ENCODE data around the gene XRN1.
A peak's percentile ranks its signal among the peaks of the same experiment; 100 is the strongest.
"Not testable (repeated sequence)": the region's sequence is repeated elsewhere in the genome, so short reads cannot be mapped to it uniquely, and the experiment has no call there.

Gene XRN1

GRCh38 chr3:142447852-142448823, at the start of gene XRN1:
TSS of gene XRN1 (minus strand) at chr3:142448037. CDS start at chr3:142447944, 93 bp downstream.
- peak; percentile 94 for FAIRE-seq
- peak; percentile 88 for DNase-seq (ENCODE audit: insufficient read length, low spot score)

- no peak for DNase-seq (ENCODE audit: insufficient read length, low spot score)
- FAIRE-seq: no peak
Measured at GRCh38 chr3:142495103-142495502, 47.3 kb upstream of the XRN1 start.

GRCh38 chr3:142492184-142492583, 44.3 kb upstream of the XRN1 start:
- DNase-seq (ENCODE audit: insufficient read length, low spot score) (no peak), FAIRE-seq (peak; percentile 11)

GRCh38 chr3:142489572-142490323, 41.9 kb upstream of the XRN1 start:
- DNase-seq (ENCODE audit: insufficient read length, low spot score) (no peak), FAIRE-seq (no peak)

GRCh38 chr3:142484912-142485435, 37.1 kb upstream of the XRN1 start:
- FAIRE-seq (no peak), DNase-seq (ENCODE audit: insufficient read length, low spot score) (no peak)

- FAIRE-seq: no peak
- no peak for DNase-seq (ENCODE audit: insufficient read length, low spot score)
Measured at GRCh38 chr3:142481196-142481595, 33.4 kb upstream of the XRN1 start.

GRCh38 chr3:142470826-142471225, 23.0 kb upstream of the XRN1 start:
- FAIRE-seq: peak; percentile 33
- no peak for DNase-seq (ENCODE audit: insufficient read length, low spot score)

GRCh38 chr3:142468456-142468855, 20.6 kb upstream of the XRN1 start:
- FAIRE-seq (no peak), DNase-seq (ENCODE audit: insufficient read length, low spot score) (no peak)

GRCh38 chr3:142467768-142468167, 19.9 kb upstream of the XRN1 start:
- FAIRE-seq (no peak), DNase-seq (ENCODE audit: insufficient read length, low spot score) (no peak)

- no peak for DNase-seq (ENCODE audit: insufficient read length, low spot score)
- no peak for FAIRE-seq
Measured at GRCh38 chr3:142460689-142461088, 12.9 kb upstream of the XRN1 start.

- FAIRE-seq (no peak), DNase-seq (ENCODE audit: insufficient read length, low spot score) (no peak)
Measured at GRCh38 chr3:142459929-142460328, 12.1 kb upstream of the XRN1 start.

- DNase-seq (ENCODE audit: insufficient read length, low spot score) (no peak), FAIRE-seq (no peak)
Measured at GRCh38 chr3:142459096-142459495, 11.3 kb upstream of the XRN1 start.

GRCh38 chr3:142450881-142451280, 3.0 kb upstream of the XRN1 start:
- no peak for FAIRE-seq

GRCh38 chr3:142450189-142450588, 2.4 kb upstream of the XRN1 start:
- FAIRE-seq (no peak), DNase-seq (ENCODE audit: insufficient read length, low spot score) (no peak)

More at GRCh38 chr3:142450881-142451280, 3.0 kb upstream of the XRN1 start:
- DNase-seq (ENCODE audit: insufficient read length, low spot score): no peak

- peak; percentile 17 for DNase-seq (ENCODE audit: insufficient read length, low spot score)
- no peak for FAIRE-seq
Measured at GRCh38 chr3:142447301-142447851, 461 bp downstream of the XRN1 start.

- peak; percentile 96 for FAIRE-seq
Measured at GRCh38 chr3:142445816-142446254, 2.0 kb downstream of the XRN1 start.

GRCh38 chr3:142444343-142444742, 3.5 kb downstream of the XRN1 start:
- FAIRE-seq: no peak
- DNase-seq (ENCODE audit: insufficient read length, low spot score): no peak

More at GRCh38 chr3:142445816-142446254, 2.0 kb downstream of the XRN1 start:
- peak; percentile 28 for DNase-seq (ENCODE audit: insufficient read length, low spot score)

GRCh38 chr3:142443060-142443459, 4.8 kb downstream of the XRN1 start:
- DNase-seq (ENCODE audit: insufficient read length, low spot score); FAIRE-seq: not testable (repeated sequence)

- not testable (repeated sequence) for FAIRE-seq; DNase-seq (ENCODE audit: insufficient read length, low spot score)
Measured at GRCh38 chr3:142439499-142440220, 8.2 kb downstream of the XRN1 start.

GRCh38 chr3:142438096-142438495, 9.7 kb downstream of the XRN1 start:
- not testable (repeated sequence) for DNase-seq (ENCODE audit: insufficient read length, low spot score); FAIRE-seq

Data from GM19239 (cell line).